Activated T-helper 17 cell treated with anti-CD3 and anti-CD28 coated beads, Interleukin-2, amount 50 U/mL, for 72 hours (primary cell): ENCODE measurements around the gene HOXC6. TPM values are rescaled to one million over a fixed set of nuclear protein-coding genes. Genes with fewer than 3 reads are reported as not detected.

Experiments
- ATAC-seq: fragments of 150-1000 bp; cut with Tn5 transposase; replicated peaks from 2 replicates; pipeline ENCODE4 v1.10.0; 2021; ENCODE audit warnings: mild to moderate bottlenecking, moderate library complexity
- H3K27ac Mint-ChIP-seq: one replicate; pipeline ENCODE4 v1.8.0; 2022; ENCODE audit warnings: mixed read lengths
- H3K27me3 Mint-ChIP-seq: one replicate; pipeline ENCODE4 v1.8.0; 2022; ENCODE audit warnings: mixed read lengths
- H3K36me3 Mint-ChIP-seq: one replicate; pipeline ENCODE4 v1.8.0; 2022; ENCODE audit warnings: low read depth, mild to moderate bottlenecking, mixed read lengths
- H3K4me1 Mint-ChIP-seq: one replicate; pipeline ENCODE4 v1.8.0; 2022; ENCODE audit warnings: mixed read lengths
- H3K4me3 Mint-ChIP-seq: one replicate; pipeline ENCODE4 v1.8.0; 2022; ENCODE audit warnings: mild to moderate bottlenecking, mixed read lengths
- H3K9me3 Mint-ChIP-seq: one replicate; pipeline ENCODE4 v1.8.0; 2022; ENCODE audit warnings: mixed read lengths
- total RNA-seq, 2 donors: library from RNA; stranded (reverse); gene quantifications; one replicate each; pipeline ENCODE4 v1.2.3, GENCODE V29; 2022

HOXC6 gene
- total RNA-seq, 2 donors from 2014 or later: not detected

GRCh38 chr12:54022960-54023884 is 5.0 kb upstream of the HOXC6 start:
- Mint-ChIP-seq H3K27ac (no peak overlapping the region), H3K4me1 (no peaks in the 10 kb centered on the region), H3K9me3 (no peaks in the 10 kb centered on the region), H3K27me3 (peaks cover 61% of the 10 kb centered on the region), H3K36me3 (no peaks in the 10 kb centered on the region), H3K4me3 (no peak overlapping the region)
- ATAC-seq: no peak

GRCh38 chr12:54024127-54024526 is 4.1 kb upstream of the HOXC6 start:
- no peaks in the 10 kb centered on the region for H3K4me1 Mint-ChIP-seq
- H3K27me3 Mint-ChIP-seq: peaks cover 66% of the 10 kb centered on the region
- H3K9me3 Mint-ChIP-seq: no peaks in the 10 kb centered on the region
- H3K4me3 Mint-ChIP-seq: no peak overlapping the region
- ATAC-seq: no peak
- no peak overlapping the region for H3K27ac Mint-ChIP-seq
- no peaks in the 10 kb centered on the region for H3K36me3 Mint-ChIP-seq

GRCh38 chr12:54024581-54025305 is 3.5 kb upstream of the HOXC6 start:
- Mint-ChIP-seq H3K4me1 (no peaks in the 10 kb centered on the region), H3K36me3 (no peaks in the 10 kb centered on the region), H3K27me3 (peaks cover 62% of the 10 kb centered on the region), H3K9me3 (no peaks in the 10 kb centered on the region), H3K27ac (no peak overlapping the region), H3K4me3 (no peak overlapping the region)
- no peak for ATAC-seq

GRCh38 chr12:54025499-54026405 is 2.5 kb upstream of the HOXC6 start:
- no peak overlapping the region for H3K4me3 Mint-ChIP-seq
- ATAC-seq: no peak
- peaks cover 66% of the 10 kb centered on the region for H3K27me3 Mint-ChIP-seq
- no peak overlapping the region for H3K27ac Mint-ChIP-seq
- no peaks in the 10 kb centered on the region for H3K36me3 Mint-ChIP-seq
- H3K4me1 Mint-ChIP-seq: no peaks in the 10 kb centered on the region
- H3K9me3 Mint-ChIP-seq: no peaks in the 10 kb centered on the region

GRCh38 chr12:54026640-54027441 is 1.4 kb upstream of the HOXC6 start:
- no peak overlapping the region for H3K27ac Mint-ChIP-seq
- H3K4me3 Mint-ChIP-seq: no peak overlapping the region
- no peaks in the 10 kb centered on the region for H3K4me1 Mint-ChIP-seq
- H3K27me3 Mint-ChIP-seq: peaks cover 64% of the 10 kb centered on the region
- ATAC-seq: no peak
- H3K9me3 Mint-ChIP-seq: no peaks in the 10 kb centered on the region
- no peaks in the 10 kb centered on the region for H3K36me3 Mint-ChIP-seq

GRCh38 chr12:54027442-54027786 is 826 bp upstream of the HOXC6 start:
- no peaks in the 10 kb centered on the region for H3K4me1 Mint-ChIP-seq
- no peak overlapping the region for H3K4me3 Mint-ChIP-seq
- H3K27ac Mint-ChIP-seq: no peak overlapping the region
- peaks cover 6% of the 10 kb centered on the region for H3K36me3 Mint-ChIP-seq
- H3K9me3 Mint-ChIP-seq: no peaks in the 10 kb centered on the region
- peaks cover 64% of the 10 kb centered on the region for H3K27me3 Mint-ChIP-seq
- no peak for ATAC-seq

- Mint-ChIP-seq H3K9me3 (no peaks in the 10 kb centered on the region), H3K4me3 (no peak overlapping the region), H3K27me3 (peaks cover 56% of the 10 kb centered on the region), H3K4me1 (no peaks in the 10 kb centered on the region), H3K27ac (no peak overlapping the region), H3K36me3 (peaks cover 12% of the 10 kb centered on the region)
- ATAC-seq: no peak
These were observed 1.5 kb downstream of the HOXC6 start for GRCh38 chr12:54029529-54030441.

GRCh38 chr12:54030442-54030801 is 2.2 kb downstream of the HOXC6 start:
- H3K4me3 Mint-ChIP-seq: no peak overlapping the region
- H3K36me3 Mint-ChIP-seq: peaks cover 17% of the 10 kb centered on the region

GRCh38 chr12:54030889-54031471 is 2.7 kb downstream of the HOXC6 start:
- peaks cover 63% of the 10 kb centered on the region for H3K27me3 Mint-ChIP-seq
- no peaks in the 10 kb centered on the region for H3K9me3 Mint-ChIP-seq
- H3K4me1 Mint-ChIP-seq: no peaks in the 10 kb centered on the region
- peaks cover 17% of the 10 kb centered on the region for H3K36me3 Mint-ChIP-seq
- no peak overlapping the region for H3K27ac Mint-ChIP-seq
- H3K4me3 Mint-ChIP-seq: no peak overlapping the region
- no peak for ATAC-seq

More at GRCh38 chr12:54030442-54030801, 2.2 kb downstream of the HOXC6 start:
- peaks cover 62% of the 10 kb centered on the region for H3K27me3 Mint-ChIP-seq
- H3K9me3 Mint-ChIP-seq: no peaks in the 10 kb centered on the region
- no peak for ATAC-seq
- H3K27ac Mint-ChIP-seq: no peak overlapping the region
- H3K4me1 Mint-ChIP-seq: no peaks in the 10 kb centered on the region

GRCh38 chr12:54031480-54031879 is 3.2 kb downstream of the HOXC6 start:
- H3K9me3 Mint-ChIP-seq: no peaks in the 10 kb centered on the region
- no peak overlapping the region for H3K4me3 Mint-ChIP-seq
- H3K27me3 Mint-ChIP-seq: peaks cover 62% of the 10 kb centered on the region
- no peak for ATAC-seq
- no peaks in the 10 kb centered on the region for H3K4me1 Mint-ChIP-seq
- no peak overlapping the region for H3K27ac Mint-ChIP-seq
- peaks cover 17% of the 10 kb centered on the region for H3K36me3 Mint-ChIP-seq

GRCh38 chr12:54032086-54032619 is 3.9 kb downstream of the HOXC6 start:
- Mint-ChIP-seq H3K27me3 (peaks cover 57% of the 10 kb centered on the region), H3K4me3 (no peak overlapping the region), H3K9me3 (no peaks in the 10 kb centered on the region), H3K36me3 (peaks cover 17% of the 10 kb centered on the region), H3K27ac (no peak overlapping the region), H3K4me1 (no peaks in the 10 kb centered on the region)
- ATAC-seq: no peak

GRCh38 chr12:54032627-54033100 is 4.4 kb downstream of the HOXC6 start, which contains the start of gene HOXC5:
Gene HOXC5 (plus strand): TSS chr12:54033050. CDS start chr12:54033123, 73 bp downstream.
- H3K4me3 Mint-ChIP-seq: peak within 1 kb of the TSS; percentile 21
- no peaks in the 10 kb centered on the region for H3K4me1 Mint-ChIP-seq
- no peak within 1 kb of the TSS for H3K27ac Mint-ChIP-seq
- H3K36me3 Mint-ChIP-seq: peaks cover 17% of the 10 kb centered on the region
- no peak for ATAC-seq
- H3K27me3 Mint-ChIP-seq: peaks cover 57% of the 10 kb centered on the region
- H3K9me3 Mint-ChIP-seq: no peaks in the 10 kb centered on the region
